Upper lobe of right lung (tissue), 1 donor: ENCODE data around the gene PIK3R2. TPM values are rescaled to one million over a fixed set of nuclear protein-coding genes. Genes with fewer than 3 reads are reported as not detected.
"Not testable (repeated sequence)": the region's sequence is repeated elsewhere in the genome, so short reads cannot be mapped to it uniquely, and the experiment has no call there.

ENCODE experiments used
- ATAC-seq: fragments of 200-7000 bp; cut with Tn5 transposase; one replicate; pipeline ENCODE4 v1.9.1; 2020; ENCODE audit warnings: mild to moderate bottlenecking, moderate library complexity
- DNase-seq: peaks from one replicate; pipeline ENCODE4 v3.0.0-alpha.2; 2020
- H3K27ac ChIP-seq: fragments of 200-600 bp; one replicate; pipeline ENCODE4 v1.8.0; 2022
- H3K27me3 ChIP-seq: fragments of 200-600 bp; one replicate; pipeline ENCODE4 v1.8.0; 2022; ENCODE audit warnings: mild to moderate bottlenecking
- H3K36me3 ChIP-seq: fragments of 200-600 bp; one replicate; pipeline ENCODE4 v1.8.0; 2022
- H3K4me1 ChIP-seq: fragments of 200-600 bp; one replicate; pipeline ENCODE4 v1.8.0; 2022
- H3K4me3 ChIP-seq: fragments of 200-600 bp; one replicate; pipeline ENCODE4 v1.8.0; 2022; ENCODE audit warnings: mild to moderate bottlenecking
- H3K9me3 ChIP-seq: fragments of 200-600 bp; one replicate; pipeline ENCODE4 v1.8.0; 2022
- intact Hi-C: fragments of 100-400 bp; cut with DNase I; formaldehyde crosslinking; loops from one replicate; pipeline ENCODE4 v1.11.0; 2022
- long read RNA-seq: library from polyadenylated mRNA; unstranded; transcript quantifications from one replicate; pipeline ENCODE4 v2.0.0, GENCODE V29; 2021
- total RNA-seq: library from RNA; stranded (reverse); fragmentation: NEBNext Ultra II Directional; extraction: Animal tissue kit (Norgen Biotek cat#: 25700); gene quantifications from one replicate; pipeline ENCODE4 v1.2.1, GENCODE V29; 2021
- TF ChIP-seq, protein P1 (sequence below): fragments of 200-600 bp; IDR thresholded peaks from one replicate; pipeline ENCODE4 v1.8.0; 2022; ENCODE audit warnings: antibody characterized with exemption
- donor health status: DM: no; HTN: yes; CAD: no; lungs with severe emphysema.

Gene PIK3R2
- total RNA-seq: 24.2 TPM
- long read RNA-seq, full-length matches to known transcripts: 19 of 28 reads
- long read RNA-seq, partial matches to known transcripts: 7 of 28 reads
- long read RNA-seq, other reads (novel, unspliced or antisense): 2 of 28 reads

DNA sequence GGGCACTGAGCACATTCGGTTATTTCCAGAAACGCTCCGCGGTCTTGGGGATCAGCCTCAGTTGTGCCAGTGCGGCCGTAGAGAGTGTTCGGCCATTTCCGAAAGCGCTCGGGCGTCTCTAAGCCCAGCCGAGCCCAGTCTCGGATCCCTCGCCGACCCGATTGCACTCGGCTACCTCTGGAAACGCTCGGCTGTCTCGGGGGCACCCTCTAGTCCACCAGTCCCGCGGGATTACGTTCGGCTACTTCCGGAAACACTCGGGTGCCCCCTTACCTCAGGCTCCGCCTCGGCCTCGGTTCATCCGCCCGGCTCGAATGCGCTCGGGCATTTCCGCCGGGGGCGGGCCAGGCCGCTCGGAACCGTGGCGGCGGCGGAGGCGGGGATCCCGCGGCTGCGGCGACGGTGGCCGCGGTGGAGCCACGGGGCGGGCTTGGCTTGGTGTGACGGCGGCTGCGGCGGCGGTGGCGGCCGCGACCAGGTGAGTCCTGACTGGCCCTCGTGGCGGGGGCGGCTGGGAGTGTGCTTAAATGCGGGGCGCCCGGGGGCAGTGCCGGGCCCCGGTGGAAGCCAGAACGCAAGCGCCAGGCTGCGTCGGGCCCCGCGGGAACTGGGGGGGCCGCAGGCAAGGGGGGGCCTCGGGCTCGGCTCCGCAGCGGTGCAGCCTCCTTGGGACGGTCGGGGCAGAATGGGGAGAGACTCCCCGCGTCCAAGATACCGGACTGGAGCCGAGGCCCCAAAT, at the start of gene PIK3R2:
TSS of gene PIK3R2 (plus strand) at position 347 of the 739 bp plus-strand sequence. CDS start 2,717 bp downstream, outside the sequence.
- intact Hi-C loops: no loop called here
- peaks cover 42% of the 10 kb centered on the region for H3K4me1 ChIP-seq

DNA sequence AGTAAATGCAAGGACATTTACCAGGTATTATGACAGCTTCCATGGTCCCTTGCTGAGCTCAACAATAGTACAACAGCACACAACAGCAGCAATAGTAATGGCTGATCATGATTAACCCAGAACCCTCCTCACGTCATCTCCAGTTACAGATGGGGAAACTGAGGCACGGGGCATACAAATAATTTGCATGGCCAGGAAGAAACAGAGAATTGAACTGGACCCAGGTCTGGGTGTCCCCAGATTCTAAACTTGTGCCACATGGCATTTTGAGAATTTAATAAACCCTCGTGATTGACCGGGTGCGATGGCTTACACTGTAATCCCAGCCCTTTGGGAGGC, 48.2 kb upstream of the PIK3R2 start:
- H3K9me3 ChIP-seq: no peaks in the 10 kb centered on the region
- no peaks in the 10 kb centered on the region for H3K36me3 ChIP-seq
- H3K27ac ChIP-seq: peak overlapping the region; percentile 80
- intact Hi-C loops: no loop called here
- H3K4me3 ChIP-seq: peak overlapping the region; percentile 50
- ATAC-seq (no peak), DNase-seq (no peak)
- H3K4me1 ChIP-seq: peaks cover 22% of the 10 kb centered on the region
- H3K27me3 ChIP-seq: no peaks in the 10 kb centered on the region
- TF ChIP-seq, protein P1, sequence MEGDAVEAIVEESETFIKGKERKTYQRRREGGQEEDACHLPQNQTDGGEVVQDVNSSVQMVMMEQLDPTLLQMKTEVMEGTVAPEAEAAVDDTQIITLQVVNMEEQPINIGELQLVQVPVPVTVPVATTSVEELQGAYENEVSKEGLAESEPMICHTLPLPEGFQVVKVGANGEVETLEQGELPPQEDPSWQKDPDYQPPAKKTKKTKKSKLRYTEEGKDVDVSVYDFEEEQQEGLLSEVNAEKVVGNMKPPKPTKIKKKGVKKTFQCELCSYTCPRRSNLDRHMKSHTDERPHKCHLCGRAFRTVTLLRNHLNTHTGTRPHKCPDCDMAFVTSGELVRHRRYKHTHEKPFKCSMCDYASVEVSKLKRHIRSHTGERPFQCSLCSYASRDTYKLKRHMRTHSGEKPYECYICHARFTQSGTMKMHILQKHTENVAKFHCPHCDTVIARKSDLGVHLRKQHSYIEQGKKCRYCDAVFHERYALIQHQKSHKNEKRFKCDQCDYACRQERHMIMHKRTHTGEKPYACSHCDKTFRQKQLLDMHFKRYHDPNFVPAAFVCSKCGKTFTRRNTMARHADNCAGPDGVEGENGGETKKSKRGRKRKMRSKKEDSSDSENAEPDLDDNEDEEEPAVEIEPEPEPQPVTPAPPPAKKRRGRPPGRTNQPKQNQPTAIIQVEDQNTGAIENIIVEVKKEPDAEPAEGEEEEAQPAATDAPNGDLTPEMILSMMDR: no peak

More for the DNA sequence above, at the start of gene PIK3R2:
- DNase-seq (peak; percentile 99), ATAC-seq (peak; percentile 92)
- Histone ChIP-seq H3K27ac (peak within 1 kb of the TSS; percentile 96), H3K4me3 (peak within 1 kb of the TSS; percentile 81), H3K9me3 (no peaks in the 10 kb centered on the region), H3K27me3 (no peaks in the 10 kb centered on the region), H3K36me3 (no peaks in the 10 kb centered on the region)
- TF ChIP-seq, protein P1: no peak

DNA sequence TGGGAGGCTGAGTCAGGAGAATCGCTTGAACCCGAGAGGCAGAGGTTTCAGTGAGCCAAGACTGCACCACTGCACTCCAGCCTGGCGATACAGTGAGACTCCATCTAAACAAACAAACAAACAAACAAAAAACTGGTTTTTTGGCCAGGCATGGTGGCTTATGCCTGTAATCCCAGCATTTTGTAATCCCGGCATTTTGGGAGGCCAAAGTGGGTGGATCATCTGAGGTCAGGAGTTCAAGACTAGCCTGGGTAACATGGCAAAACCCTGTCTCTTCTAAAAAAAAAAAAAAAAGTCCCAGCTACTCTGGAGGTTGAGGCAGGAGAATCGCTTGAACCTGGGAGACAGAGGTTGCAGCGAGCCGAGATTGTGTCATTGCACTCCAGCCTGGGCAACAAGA, 47.7 kb upstream of the PIK3R2 start:
- H3K4me3 ChIP-seq, H3K36me3 ChIP-seq, intact Hi-C loops, DNase-seq, H3K27me3 ChIP-seq, H3K27ac ChIP-seq, H3K9me3 ChIP-seq, ATAC-seq: not testable (repeated sequence)
- H3K4me1 ChIP-seq: peaks cover 22% of the 10 kb centered on the region

DNA sequence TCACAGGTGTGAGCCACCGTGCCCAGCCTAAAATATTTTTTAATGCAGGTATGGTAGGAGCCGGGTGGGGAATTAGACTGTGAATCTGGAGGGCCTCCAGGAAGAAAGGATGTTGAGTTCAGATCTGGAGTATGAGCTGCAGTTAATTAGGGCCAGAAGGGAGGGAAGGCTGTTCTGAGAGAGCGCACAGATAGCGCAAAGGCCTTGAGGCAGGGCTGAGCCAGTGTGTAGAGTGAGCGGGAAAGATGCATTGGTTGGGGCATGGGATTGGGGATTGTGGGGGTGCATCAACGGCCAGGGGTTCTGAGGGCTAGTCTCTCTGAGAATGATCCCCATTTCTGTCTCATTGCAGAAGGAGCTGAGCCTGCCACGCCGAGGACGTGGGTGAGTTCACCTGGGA, 45.7 kb upstream of the PIK3R2 start:
- Histone ChIP-seq H3K4me1 (peaks cover 32% of the 10 kb centered on the region), H3K4me3 (no peak overlapping the region), H3K27ac (no peak overlapping the region), H3K9me3 (no peaks in the 10 kb centered on the region), H3K27me3 (no peaks in the 10 kb centered on the region), H3K36me3 (no peaks in the 10 kb centered on the region)
- intact Hi-C loops: no loop called here
- no peak for DNase-seq
- TF ChIP-seq, protein P1: no peak
- ATAC-seq: no peak

DNA sequence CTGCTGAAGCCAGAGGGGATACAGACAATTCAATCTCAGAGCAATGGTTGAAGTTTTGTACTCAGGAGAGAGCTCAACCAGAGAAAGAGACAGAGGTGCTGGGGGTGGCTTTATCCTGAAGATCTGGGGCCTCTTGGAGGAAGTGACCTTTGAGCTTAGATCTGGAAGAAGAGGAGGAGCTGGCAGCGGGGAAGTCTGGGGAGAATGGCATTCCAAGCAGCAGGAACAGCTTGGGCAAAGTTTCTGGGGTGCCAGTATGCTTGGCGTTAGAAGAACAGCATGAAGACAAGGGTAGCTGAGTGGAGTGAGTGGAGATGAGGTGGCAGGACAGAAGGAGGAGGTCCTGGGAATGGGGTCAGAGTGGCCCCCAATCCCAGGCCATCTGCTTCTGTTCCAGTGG, 44.1 kb upstream of the PIK3R2 start:
- peaks cover 26% of the 10 kb centered on the region for H3K4me1 ChIP-seq
- no peaks in the 10 kb centered on the region for H3K9me3 ChIP-seq
- no peak overlapping the region for H3K4me3 ChIP-seq
- no peaks in the 10 kb centered on the region for H3K36me3 ChIP-seq
- H3K27ac ChIP-seq: peak overlapping the region; percentile 70
- ATAC-seq: no peak
- TF ChIP-seq, protein P1: no peak
- DNase-seq: no peak
- intact Hi-C loops: no loop called here
- H3K27me3 ChIP-seq: no peaks in the 10 kb centered on the region

DNA sequence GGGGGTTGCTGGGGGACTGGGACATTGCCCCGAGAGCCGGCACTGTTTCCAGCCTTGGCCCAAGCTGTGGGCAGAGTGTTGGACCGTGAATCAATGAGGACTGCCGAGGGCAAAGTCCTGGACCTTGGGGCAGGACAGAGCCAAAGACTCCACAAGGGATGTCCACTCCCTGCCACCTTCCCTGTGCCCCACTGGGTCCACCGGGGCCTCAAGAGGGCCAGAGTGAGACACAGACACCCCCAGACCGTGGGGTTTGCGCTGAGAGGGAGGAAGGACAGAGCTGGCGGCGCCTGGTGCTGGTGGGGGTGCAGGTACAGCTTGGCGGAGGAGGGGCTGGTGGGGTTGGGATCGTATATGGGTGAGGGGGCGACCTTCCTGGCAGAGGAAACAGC, 43.6 kb upstream of the PIK3R2 start:
- Histone ChIP-seq H3K36me3 (no peaks in the 10 kb centered on the region), H3K27ac (peak overlapping the region; percentile 70), H3K27me3 (no peaks in the 10 kb centered on the region), H3K4me1 (peaks cover 22% of the 10 kb centered on the region), H3K4me3 (peak overlapping the region; percentile 69), H3K9me3 (no peaks in the 10 kb centered on the region)
- TF ChIP-seq, protein P1: no peak
- ATAC-seq (no peak), DNase-seq (no peak)
- intact Hi-C loops: no loop called here
